Keratinocyte (primary cell): ENCODE results near the gene TMEM169.

ENCODE experiments used
- EZH2 ChIP-seq: IDR thresholded peaks from one replicate; pipeline ENCODE4 v1.6.1; 2012; ENCODE audit warnings: inconsistent platforms, mild to moderate bottlenecking, low read length, moderate library complexity
- TF ChIP-seq, protein P1 (sequence below), 3 experiments: IDR thresholded peaks in 1 of 3; conservative IDR thresholded peaks in 1 of 3; optimal IDR thresholded peaks in 1 of 3; 2 replicates in 2 of 3; 3 replicates in 1 of 3; pipeline versions ENCODE3 to v1.5.1; 2011; ENCODE audit warnings: low read length in 3 of 3, mild to moderate bottlenecking in 3 of 3, moderate library complexity in 2 of 3, control low read depth in 1 of 3, inconsistent platforms in 1 of 3; ENCODE audit not compliant: insufficient read depth in 2 of 3; ENCODE audit errors: extremely low read depth in 1 of 3

- TF ChIP-seq, protein P1, sequence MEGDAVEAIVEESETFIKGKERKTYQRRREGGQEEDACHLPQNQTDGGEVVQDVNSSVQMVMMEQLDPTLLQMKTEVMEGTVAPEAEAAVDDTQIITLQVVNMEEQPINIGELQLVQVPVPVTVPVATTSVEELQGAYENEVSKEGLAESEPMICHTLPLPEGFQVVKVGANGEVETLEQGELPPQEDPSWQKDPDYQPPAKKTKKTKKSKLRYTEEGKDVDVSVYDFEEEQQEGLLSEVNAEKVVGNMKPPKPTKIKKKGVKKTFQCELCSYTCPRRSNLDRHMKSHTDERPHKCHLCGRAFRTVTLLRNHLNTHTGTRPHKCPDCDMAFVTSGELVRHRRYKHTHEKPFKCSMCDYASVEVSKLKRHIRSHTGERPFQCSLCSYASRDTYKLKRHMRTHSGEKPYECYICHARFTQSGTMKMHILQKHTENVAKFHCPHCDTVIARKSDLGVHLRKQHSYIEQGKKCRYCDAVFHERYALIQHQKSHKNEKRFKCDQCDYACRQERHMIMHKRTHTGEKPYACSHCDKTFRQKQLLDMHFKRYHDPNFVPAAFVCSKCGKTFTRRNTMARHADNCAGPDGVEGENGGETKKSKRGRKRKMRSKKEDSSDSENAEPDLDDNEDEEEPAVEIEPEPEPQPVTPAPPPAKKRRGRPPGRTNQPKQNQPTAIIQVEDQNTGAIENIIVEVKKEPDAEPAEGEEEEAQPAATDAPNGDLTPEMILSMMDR (optimal IDR thresholded peaks at IDR 0.05 in 1 of 3, IDR thresholded peaks at IDR 0.05 in 1 of 3, conservative IDR thresholded peaks at IDR 0.05 in 1 of 3; ENCODE audit: extremely low read depth in 1 of 3, insufficient read depth in 2 of 3, low read length in 3 of 3) = no peak
- no peak for TF ChIP-seq EZH2
These were observed 25.0 kb upstream of the TMEM169 start for GRCh38 chr2:216056739-216057138.
